ENCODE data around the gene TMEM80. TPM values are rescaled to one million over a fixed set of nuclear protein-coding genes. Genes with fewer than 3 reads are reported as not detected.
"Not testable (repeated sequence)": the region's sequence is repeated elsewhere in the genome, so short reads cannot be mapped to it uniquely, and the experiment has no call there.

Gene TMEM80
- total RNA-seq, 6 experiments from 2014 or later = 16.9 to 24.5 (median 19.3) TPM

DNA sequence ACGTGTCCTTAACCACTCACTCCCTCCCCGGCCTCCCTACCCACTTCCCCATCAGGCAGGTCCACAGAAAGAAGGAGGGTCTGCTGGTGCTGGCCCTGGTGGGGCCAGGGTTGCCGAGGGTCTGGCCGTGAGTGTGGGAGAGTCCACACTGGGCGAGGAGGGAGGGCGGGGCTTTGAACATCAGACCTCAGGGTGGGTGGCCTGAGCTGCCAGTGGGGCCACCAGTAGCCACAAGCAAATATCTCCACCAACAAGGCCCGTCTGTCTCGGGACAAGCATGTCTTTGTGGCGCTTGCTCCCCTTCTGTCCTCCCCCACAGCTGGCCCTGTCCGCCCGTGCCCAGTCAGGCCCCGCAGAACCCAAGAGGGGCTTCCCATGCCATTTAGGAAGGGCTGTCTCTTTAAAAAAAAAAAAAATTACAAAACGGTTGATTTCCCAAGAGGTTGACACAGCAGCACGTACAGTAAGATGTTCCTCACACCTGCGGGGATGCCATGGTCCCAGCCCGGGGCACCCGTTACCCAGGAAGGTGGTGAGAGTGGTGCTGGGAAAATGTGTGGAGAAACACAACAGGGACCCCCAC is 34.0 kb downstream of the TMEM80 start:
- Mint-ChIP-seq H3K4me3 (no peak overlapping the region), H3K27ac (no peak overlapping the region), H3K36me3 (ENCODE audit: low read depth) (no peaks in the 10 kb centered on the region), H3K4me1 (ENCODE audit: low read depth) (peaks cover 8% of the 10 kb centered on the region; the same call in 1 of the 2 replicates), H3K27me3 (ENCODE audit: insufficient read depth) (peaks cover 10% of the 10 kb centered on the region), H3K9me3 (no peaks in the 10 kb centered on the region)
- DNase-seq = no peak
- no peak for TF ChIP-seq CTCF (IDR thresholded peaks at IDR 0.05)

DNA sequence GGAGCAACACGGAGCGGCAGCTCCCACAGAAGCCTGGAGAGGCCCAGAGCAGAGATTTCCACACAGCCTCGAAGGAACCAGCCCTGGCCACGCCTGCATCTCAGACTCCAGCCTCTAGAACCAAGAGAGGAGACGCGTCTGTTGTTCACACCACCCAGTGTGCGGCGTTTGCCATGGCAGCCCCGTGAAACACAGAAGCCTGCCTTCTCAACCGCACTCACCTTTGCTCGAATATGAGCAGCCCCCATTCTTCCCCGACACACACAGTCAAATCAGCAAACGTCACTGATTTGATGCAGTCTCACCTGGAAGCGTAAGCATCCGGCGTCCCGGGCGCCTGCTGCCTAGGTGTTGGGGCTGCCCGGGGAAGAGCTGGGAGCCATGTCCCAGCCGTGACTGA is 37.5 kb downstream of the TMEM80 start:
- peaks cover 8% of the 10 kb centered on the region; the same call in 1 of the 2 replicates for H3K4me1 Mint-ChIP-seq (ENCODE audit: low read depth)
- peaks cover 5% of the 10 kb centered on the region for H3K9me3 Mint-ChIP-seq
- peaks cover 23% of the 10 kb centered on the region for H3K27me3 Mint-ChIP-seq (ENCODE audit: insufficient read depth)
- DNase-seq = no peak
- no peak overlapping the region for H3K4me3 Mint-ChIP-seq
- H3K27ac Mint-ChIP-seq = no peak overlapping the region
- no peak for TF ChIP-seq CTCF (IDR thresholded peaks at IDR 0.05)
- H3K36me3 Mint-ChIP-seq (ENCODE audit: low read depth) = peaks cover 3% of the 10 kb centered on the region; the same call in 1 of the 2 replicates

DNA sequence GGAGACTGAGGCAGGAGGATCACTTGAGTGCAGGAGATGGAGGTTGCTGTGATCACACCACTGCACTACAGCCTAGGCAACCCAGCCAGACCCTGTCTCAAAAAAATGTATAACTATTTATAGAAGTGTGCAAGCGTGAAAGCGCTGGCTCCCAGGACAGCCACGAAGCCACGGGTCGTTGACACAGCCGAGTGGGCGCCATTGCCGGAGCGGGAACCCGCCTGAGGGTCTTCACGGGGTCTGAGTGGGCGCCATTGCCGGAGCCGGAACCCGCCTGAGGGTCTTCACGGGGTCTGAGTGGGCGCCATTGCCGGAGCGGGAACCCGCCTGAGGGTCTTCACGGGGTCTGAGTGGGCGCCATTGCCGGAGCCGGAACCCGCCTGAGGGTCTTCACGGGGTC is 38.9 kb downstream of the TMEM80 start:
- peaks cover 23% of the 10 kb centered on the region for H3K27me3 Mint-ChIP-seq (ENCODE audit: insufficient read depth)
- H3K36me3 Mint-ChIP-seq (ENCODE audit: low read depth); H3K4me1 Mint-ChIP-seq (ENCODE audit: low read depth); H3K27ac Mint-ChIP-seq; H3K4me3 Mint-ChIP-seq; H3K9me3 Mint-ChIP-seq; DNase-seq: not testable (repeated sequence)

GRCh38 chr11:737366-737765 is 41.8 kb downstream of the TMEM80 start:
- DNase-seq = no peak
- Mint-ChIP-seq H3K4me3 (no peak overlapping the region), H3K9me3 (peaks cover 5% of the 10 kb centered on the region), H3K4me1 (ENCODE audit: low read depth) (peaks cover 9% of the 10 kb centered on the region; the same call in 1 of the 2 replicates), H3K27me3 (ENCODE audit: insufficient read depth) (peaks cover 23% of the 10 kb centered on the region), H3K27ac (no peak overlapping the region), H3K36me3 (ENCODE audit: low read depth) (peaks cover 3% of the 10 kb centered on the region; the same call in 1 of the 2 replicates)
- TF ChIP-seq CTCF (IDR thresholded peaks at IDR 0.05) = no peak

DNA sequence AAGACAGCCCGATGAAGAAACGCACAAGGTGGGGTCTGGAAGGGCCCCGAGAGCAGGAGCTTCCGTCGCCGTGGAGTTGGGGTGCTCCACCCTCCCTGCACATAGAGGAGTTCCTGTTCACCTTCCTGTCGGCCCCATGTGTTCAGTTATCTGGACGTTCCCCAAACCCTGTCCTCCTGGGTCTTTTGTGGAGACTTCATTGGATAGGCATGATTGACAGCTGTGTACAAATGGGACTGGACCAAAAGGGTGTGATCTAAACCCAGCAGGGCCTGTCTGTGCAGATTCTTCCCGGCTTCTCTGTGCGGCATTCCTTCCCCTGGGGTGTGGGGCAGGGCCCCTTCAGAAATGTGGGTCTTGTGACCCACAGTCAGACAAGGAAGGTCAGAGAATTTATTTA is 42.3 kb downstream of the TMEM80 start:
- not testable (repeated sequence) for H3K4me1 Mint-ChIP-seq (ENCODE audit: low read depth); H3K27ac Mint-ChIP-seq; H3K36me3 Mint-ChIP-seq (ENCODE audit: low read depth); H3K4me3 Mint-ChIP-seq; DNase-seq; H3K9me3 Mint-ChIP-seq
- H3K27me3 Mint-ChIP-seq (ENCODE audit: insufficient read depth) = peaks cover 19% of the 10 kb centered on the region

DNA sequence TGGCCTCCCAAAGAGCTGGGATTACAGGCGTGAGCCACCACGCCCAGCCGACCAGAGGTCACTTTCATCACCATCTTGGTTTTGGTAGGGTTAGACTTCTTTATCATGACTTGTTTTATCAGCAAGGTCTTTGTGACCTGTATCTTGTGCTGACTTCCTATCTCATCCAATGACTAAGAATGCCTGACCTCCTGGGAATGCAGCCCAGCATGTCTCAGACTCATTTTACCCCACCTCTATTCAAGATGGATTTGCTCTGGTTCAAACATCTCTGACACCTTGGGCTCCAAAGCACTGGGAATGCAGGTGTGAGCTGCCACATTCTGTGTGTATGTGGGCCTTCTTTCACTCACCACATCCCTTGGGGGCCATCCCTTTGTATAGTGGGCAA is 46.5 kb downstream of the TMEM80 start:
- Mint-ChIP-seq H3K4me1 (ENCODE audit: low read depth) (peaks cover 10% of the 10 kb centered on the region; the same call in 1 of the 2 replicates), H3K4me3 (no peak overlapping the region), H3K27me3 (ENCODE audit: insufficient read depth) (peaks cover 7% of the 10 kb centered on the region), H3K9me3 (no peaks in the 10 kb centered on the region), H3K27ac (no peak overlapping the region), H3K36me3 (ENCODE audit: low read depth) (no peaks in the 10 kb centered on the region)
- no peak for DNase-seq
- TF ChIP-seq CTCF (IDR thresholded peaks at IDR 0.05) = no peak
